Adipocyte (in vitro differentiated cells): ENCODE data around the gene CALML4.
"Not testable (repeated sequence)": the region's sequence is repeated elsewhere in the genome, so short reads cannot be mapped to it uniquely, and the experiment has no call there.

Experiments used
- DNase-seq: peaks from one replicate; pipeline ENCODE4 v3.0.0-alpha.2; 2015; ENCODE audit warnings: low read depth
- H3K27me3 ChIP-seq: replicated peaks from 2 replicates; pipeline ENCODE4 v1.7.0; 2013; ENCODE audit warnings: mild to moderate bottlenecking, low read length, moderate library complexity; ENCODE audit not compliant: control insufficient read depth, insufficient read depth
- H3K36me3 ChIP-seq: 2 replicates; pipeline ENCODE4 v1.7.0; 2013; ENCODE audit warnings: low read length, mild to moderate bottlenecking, moderate library complexity; ENCODE audit not compliant: control insufficient read depth, insufficient read depth, severe bottlenecking
- H3K4me1 ChIP-seq: 2 replicates; pipeline ENCODE4 v1.7.0; 2013; ENCODE audit warnings: mild to moderate bottlenecking, low read length, moderate library complexity; ENCODE audit not compliant: control insufficient read depth, insufficient read depth
- H3K4me3 ChIP-seq: 2 replicates; pipeline ENCODE4 v1.7.0; 2013; ENCODE audit warnings: mild to moderate bottlenecking, low read length, moderate library complexity
- H3K9ac ChIP-seq: 2 replicates; pipeline ENCODE4 v1.7.0; 2013; ENCODE audit warnings: mild to moderate bottlenecking, low read length, moderate library complexity
- H3K9me3 ChIP-seq: 2 replicates; pipeline ENCODE4 v1.7.0; 2013; ENCODE audit warnings: mild to moderate bottlenecking, low read length, moderate library complexity; ENCODE audit not compliant: control insufficient read depth

Gene CALML4

GRCh38 chr15:68222432-68222743 lies 17.3 kb upstream of the CALML4 start:
- H3K9ac ChIP-seq, DNase-seq, H3K9me3 ChIP-seq, H3K4me3 ChIP-seq, H3K4me1 ChIP-seq, H3K36me3 ChIP-seq, H3K27me3 ChIP-seq: not testable (repeated sequence)

DNA sequence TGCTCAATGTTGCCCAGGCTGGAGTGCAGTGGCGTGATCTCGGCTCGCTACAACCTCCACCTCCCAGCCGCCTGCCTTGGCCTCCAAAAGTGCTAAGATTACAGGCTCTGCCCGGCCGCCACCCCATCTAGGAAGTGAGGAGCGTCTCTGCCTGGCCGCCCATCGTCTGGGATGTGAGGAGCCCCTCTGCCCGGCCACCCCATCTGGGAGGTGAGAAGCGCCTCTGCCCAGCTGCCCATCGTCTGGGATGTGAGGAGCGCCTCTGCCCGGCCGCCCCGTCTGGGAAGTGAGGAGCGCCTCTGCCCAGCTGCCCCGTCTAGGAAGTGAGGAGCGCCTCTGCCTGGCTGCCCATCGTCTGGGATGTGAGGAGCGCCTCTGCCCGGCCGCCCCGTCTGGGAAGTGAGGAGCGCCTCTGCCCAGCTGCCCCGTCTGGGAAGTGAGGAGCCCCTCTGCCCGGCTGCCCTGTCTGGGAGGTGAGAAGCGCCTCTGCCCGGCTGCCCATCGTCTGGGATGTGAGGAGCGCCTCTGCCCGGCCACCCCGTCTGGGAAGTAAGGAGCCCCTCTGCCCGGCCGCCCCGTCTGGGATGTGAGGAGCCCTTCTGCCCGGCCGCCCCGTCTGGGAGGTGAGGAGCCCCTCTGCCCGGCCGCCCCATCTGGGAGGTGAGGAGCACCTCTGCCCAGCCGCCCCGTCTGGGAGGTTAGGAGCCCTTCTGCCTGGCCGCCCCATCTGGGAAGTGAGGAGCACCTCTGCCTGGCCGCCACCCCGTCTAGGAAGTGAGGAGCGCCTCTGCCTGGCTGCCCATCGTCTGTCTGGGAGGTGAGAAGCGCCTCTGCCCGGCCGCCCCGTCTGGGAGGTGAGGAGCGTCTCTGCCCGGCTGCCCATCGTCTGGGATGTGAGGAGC lies 16.6 kb upstream of the CALML4 start:
- H3K27me3 ChIP-seq, H3K36me3 ChIP-seq, H3K9me3 ChIP-seq, H3K4me1 ChIP-seq, H3K9ac ChIP-seq, DNase-seq, H3K4me3 ChIP-seq: not testable (repeated sequence)

DNA sequence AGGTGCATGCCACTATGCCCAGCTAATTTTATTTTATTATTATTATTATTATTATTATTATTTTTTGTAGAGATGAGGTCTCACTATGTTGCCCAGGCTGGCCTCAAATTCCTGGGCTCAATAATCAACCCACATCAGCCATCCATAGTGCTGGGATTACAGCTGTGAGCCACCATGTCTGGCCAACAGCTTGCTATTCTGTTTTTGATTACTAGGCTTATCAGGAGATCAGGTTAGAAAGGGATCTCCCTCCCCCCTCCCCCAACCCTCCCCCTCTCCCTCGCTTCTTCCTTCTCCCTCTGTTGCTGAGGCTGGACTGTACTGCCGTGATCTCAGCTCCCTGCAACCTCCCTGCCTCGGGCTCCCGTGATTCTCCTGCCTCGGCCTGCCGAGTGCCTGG lies 15.8 kb upstream of the CALML4 start:
- Histone ChIP-seq H3K4me3 (no peak overlapping the region), H3K36me3 (no peaks in the 10 kb centered on the region), H3K9me3 (no peaks in the 10 kb centered on the region), H3K9ac (no peak overlapping the region), H3K4me1 (no peaks in the 10 kb centered on the region), H3K27me3 (no peaks in the 10 kb centered on the region)
- DNase-seq = no peak

GRCh38 chr15:68220489-68220888 lies 15.4 kb upstream of the CALML4 start:
- Histone ChIP-seq H3K9me3 (no peaks in the 10 kb centered on the region), H3K4me3 (no peak overlapping the region), H3K4me1 (no peaks in the 10 kb centered on the region), H3K9ac (no peak overlapping the region), H3K36me3 (no peaks in the 10 kb centered on the region), H3K27me3 (no peaks in the 10 kb centered on the region)
- DNase-seq = no peak

DNA sequence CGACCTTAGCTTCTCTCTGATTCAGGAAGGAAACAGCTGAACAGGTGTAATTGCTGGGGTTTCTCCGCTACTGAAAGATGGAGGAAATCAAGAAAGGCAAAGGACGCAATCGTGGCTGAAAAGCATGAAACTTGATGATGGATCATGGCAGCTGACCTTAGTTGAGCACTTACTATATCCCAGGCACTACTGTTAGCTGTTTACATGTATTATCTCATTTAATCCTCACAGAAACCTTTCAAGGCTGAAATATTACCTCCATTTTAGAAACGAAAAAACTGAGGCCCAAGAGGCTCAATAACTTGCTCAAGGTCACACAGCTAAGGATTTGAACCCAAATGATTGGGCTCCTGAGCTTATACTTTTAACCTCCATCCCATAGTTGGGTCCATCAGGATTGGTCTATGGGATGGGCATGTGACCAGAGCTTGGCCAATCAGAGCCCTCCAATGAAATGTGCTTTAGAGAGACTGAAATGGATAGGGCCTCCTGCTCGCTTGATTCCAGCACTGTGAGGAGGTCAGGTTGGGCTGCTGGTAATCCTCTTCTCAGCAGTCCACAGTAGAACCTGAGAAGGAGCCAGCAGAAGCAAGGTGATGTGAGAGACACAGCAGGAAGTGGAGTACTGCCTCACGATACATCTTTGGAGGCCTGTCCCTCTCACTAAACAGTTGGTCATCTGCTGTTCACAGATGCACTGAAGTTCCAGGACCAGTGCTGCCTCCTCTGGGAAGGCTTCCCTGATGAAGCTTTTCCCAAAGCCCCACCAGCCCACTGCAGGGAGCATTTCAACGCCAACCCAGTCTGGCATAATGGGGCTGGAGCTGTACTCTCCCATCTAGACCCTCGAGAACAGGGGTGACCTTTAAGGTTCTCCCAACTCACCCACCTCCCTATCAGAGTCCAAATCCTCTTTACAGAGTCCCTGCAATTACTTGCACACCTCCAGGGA lies 14.0 kb upstream of the CALML4 start:
- no peak for DNase-seq
- H3K27me3 ChIP-seq = no peaks in the 10 kb centered on the region
- H3K9me3 ChIP-seq = no peaks in the 10 kb centered on the region
- no peaks in the 10 kb centered on the region for H3K36me3 ChIP-seq
- no peaks in the 10 kb centered on the region for H3K4me1 ChIP-seq
- H3K4me3 ChIP-seq = no peak overlapping the region
- H3K9ac ChIP-seq = no peak overlapping the region

DNA sequence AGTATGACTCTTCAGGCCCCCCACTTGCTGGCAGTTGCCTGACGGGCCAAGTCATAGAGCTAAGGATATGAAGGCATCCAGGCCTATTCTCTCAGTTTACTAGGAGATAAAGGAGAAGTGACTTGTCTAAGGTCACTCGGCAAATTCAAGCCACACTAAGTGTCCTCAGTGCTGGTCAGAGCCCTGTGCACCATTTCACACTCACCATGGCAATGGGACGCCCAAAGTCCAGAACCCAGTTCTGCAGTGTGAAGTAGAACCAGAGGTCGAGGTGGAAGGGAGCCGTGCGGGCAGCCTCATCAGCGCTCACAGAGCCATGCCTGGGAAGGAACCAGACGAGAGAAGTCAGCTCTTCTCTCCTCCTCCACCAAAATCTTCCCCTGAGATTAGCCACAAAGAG lies 13.2 kb upstream of the CALML4 start:
- H3K9ac ChIP-seq = no peak overlapping the region
- no peak for DNase-seq

GRCh38 chr15:68217341-68217740 lies 12.2 kb upstream of the CALML4 start:
- Histone ChIP-seq H3K9me3 (no peaks in the 10 kb centered on the region), H3K36me3 (no peaks in the 10 kb centered on the region), H3K27me3 (no peaks in the 10 kb centered on the region), H3K4me1 (no peaks in the 10 kb centered on the region), H3K4me3 (no peak overlapping the region), H3K9ac (no peak overlapping the region)
- no peak for DNase-seq

More for the DNA sequence above, 13.2 kb upstream of the CALML4 start:
- Histone ChIP-seq H3K4me1 (no peaks in the 10 kb centered on the region), H3K4me3 (no peak overlapping the region), H3K9me3 (no peaks in the 10 kb centered on the region), H3K36me3 (no peaks in the 10 kb centered on the region), H3K27me3 (no peaks in the 10 kb centered on the region)

- no peaks in the 10 kb centered on the region for H3K9me3 ChIP-seq
- no peaks in the 10 kb centered on the region for H3K36me3 ChIP-seq
These were observed 9.7 kb upstream of the CALML4 start for GRCh38 chr15:68214838-68215254.

DNA sequence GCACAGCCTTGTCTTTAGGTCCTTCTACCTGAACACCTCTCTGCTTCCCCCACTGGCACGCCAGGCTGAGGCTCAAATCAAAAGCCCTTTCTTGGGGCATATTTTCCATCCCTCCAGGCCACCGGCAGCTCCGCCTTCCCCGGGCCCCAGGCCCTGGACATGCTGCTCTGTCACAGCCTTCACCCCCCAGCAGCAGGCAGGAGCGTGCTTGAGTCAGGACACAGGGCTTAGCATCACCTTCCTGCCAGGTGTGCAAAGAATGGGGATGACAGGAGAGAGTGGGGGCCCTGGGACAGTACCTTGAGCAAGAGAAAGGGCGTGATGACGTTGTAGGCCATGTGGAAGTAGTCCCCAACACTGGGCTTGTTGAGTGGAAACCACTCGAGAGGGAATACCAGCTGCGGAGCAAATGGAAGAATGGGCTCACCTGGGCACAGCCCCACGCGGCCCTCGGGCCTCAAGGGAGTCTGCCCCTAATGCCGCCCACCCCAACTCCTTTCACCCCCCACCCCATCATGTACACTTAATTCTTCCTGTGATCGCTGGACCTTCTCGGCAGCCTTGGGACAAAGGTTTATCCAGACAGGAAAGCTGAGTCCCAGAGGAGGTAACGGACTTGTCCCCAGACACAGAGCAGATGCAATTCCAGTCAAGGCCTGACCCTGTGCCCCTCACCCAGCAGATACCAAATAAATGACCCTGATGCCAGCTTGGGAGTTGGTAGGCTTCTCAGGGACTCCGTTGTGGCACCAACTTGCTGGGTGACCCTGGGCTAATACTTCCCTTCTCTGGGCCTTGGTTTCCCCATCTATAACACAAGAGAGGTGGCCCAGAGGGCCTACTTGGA lies 9.1 kb upstream of the CALML4 start:
- no peaks in the 10 kb centered on the region for H3K27me3 ChIP-seq
- H3K9me3 ChIP-seq = no peaks in the 10 kb centered on the region
- H3K4me3 ChIP-seq = no peak overlapping the region
- no peak for DNase-seq
- no peak overlapping the region for H3K9ac ChIP-seq
- no peaks in the 10 kb centered on the region for H3K36me3 ChIP-seq
- H3K4me1 ChIP-seq = peaks cover 4% of the 10 kb centered on the region

More at GRCh38 chr15:68214838-68215254, 9.7 kb upstream of the CALML4 start:
- H3K27me3 ChIP-seq = no peaks in the 10 kb centered on the region
- DNase-seq = no peak
- H3K4me1 ChIP-seq = peaks cover 4% of the 10 kb centered on the region
- no peak overlapping the region for H3K4me3 ChIP-seq
- no peak overlapping the region for H3K9ac ChIP-seq

- not testable (repeated sequence) for H3K36me3 ChIP-seq, H3K9ac ChIP-seq, H3K4me1 ChIP-seq, H3K27me3 ChIP-seq, DNase-seq, H3K9me3 ChIP-seq, H3K4me3 ChIP-seq
These were observed 8.3 kb upstream of the CALML4 start for GRCh38 chr15:68213491-68213845.
